Hepatocyte (in vitro differentiated cells): ENCODE results near the gene CEP131. TPM values are rescaled to one million over a fixed set of nuclear protein-coding genes. Genes with fewer than 3 reads are reported as not detected.

ENCODE experiments used
- DNase-seq: peaks from one replicate; pipeline ENCODE4 v3.0.0-alpha.2; 2016; ENCODE audit warnings: low spot score
- H2AFZ ChIP-seq: fragments of 200-600 bp; sonication (generic); 2 replicates; pipeline ENCODE4 v1.6.0; 2016; ENCODE audit warnings: antibody characterized with exemption, mild to moderate bottlenecking
- H3K27ac ChIP-seq: fragments of 200-600 bp; sonication (generic); 2 replicates; pipeline ENCODE4 v1.5.1; 2016; ENCODE audit warnings: mild to moderate bottlenecking
- H3K27me3 ChIP-seq: fragments of 200-600 bp; sonication (generic); 2 replicates; pipeline ENCODE4 v1.6.1; 2016
- H3K36me3 ChIP-seq: fragments of 200-600 bp; sonication (generic); replicated peaks from 2 replicates; pipeline ENCODE4 v1.5.1; 2016; ENCODE audit warnings: low read depth; ENCODE audit not compliant: insufficient read depth
- H3K4me1 ChIP-seq: fragments of 200-600 bp; sonication (generic); 2 replicates; pipeline ENCODE4 v1.5.1; 2016; ENCODE audit warnings: mild to moderate bottlenecking, moderate library complexity; ENCODE audit not compliant: insufficient read depth
- H3K4me2 ChIP-seq: fragments of 200-600 bp; sonication (generic); 2 replicates; pipeline ENCODE4 v1.6.0; 2016
- H3K4me3 ChIP-seq: fragments of 200-600 bp; sonication (generic); 2 replicates; pipeline ENCODE4 v1.5.1; 2016; ENCODE audit warnings: mild to moderate bottlenecking
- H3K79me2 ChIP-seq: fragments of 200-600 bp; sonication (generic); 2 replicates; pipeline ENCODE4 v1.6.0; 2017; ENCODE audit warnings: mild to moderate bottlenecking
- H3K9me2 ChIP-seq: fragments of 200-600 bp; sonication (generic); replicated peaks from 2 replicates; pipeline ENCODE4 v1.6.0; 2017; ENCODE audit warnings: mild to moderate bottlenecking; ENCODE audit not compliant: insufficient read depth
- H3K9me3 ChIP-seq: fragments of 200-600 bp; sonication (generic); 2 replicates; pipeline ENCODE4 v1.5.1; 2016; ENCODE audit warnings: low read depth, mild to moderate bottlenecking
- H4K20me1 ChIP-seq: fragments of 200-600 bp; sonication (generic); 2 replicates; pipeline ENCODE4 v1.6.0; 2016; ENCODE audit warnings: mild to moderate bottlenecking; ENCODE audit not compliant: insufficient read depth, poor library complexity, severe bottlenecking
- EZH2 ChIP-seq: fragments of 200-600 bp; sonication (generic); IDR thresholded peaks from 2 replicates; pipeline ENCODE4 v1.6.1; 2016; ENCODE audit warnings: antibody characterized with exemption, mild to moderate bottlenecking, borderline replicate concordance
- EZH2phosphoT487 ChIP-seq: fragments of 200-600 bp; sonication (generic); IDR thresholded peaks from one replicate; pipeline ENCODE4 v1.6.1; 2018; ENCODE audit warnings: antibody characterized with exemption, mild to moderate bottlenecking, low read depth, moderate library complexity; ENCODE audit not compliant: unreplicated experiment, severe bottlenecking
- WGBS: methylation state at CpG from one replicate; pipeline ENCODE4 v1.1.6; 2016; ENCODE audit warnings: low lambda C conversion rate; ENCODE audit errors: missing lambda C conversion rate; 5-methylcytosine and 5-hydroxymethylcytosine counted together
- polyA plus RNA-seq: library from polyadenylated mRNA; unstranded; fragments of >200 nt; fragmentation: Nextera tagmentation; extraction: Ambion mirVana; gene quantifications from 2 replicates; pipeline ENCODE4 v1.2.1, GENCODE V29; 2016
- total RNA-seq: library from RNA; depleted of rRNA; stranded (reverse); fragments of >200 nt; gene quantifications from 2 replicates; pipeline ENCODE4 v1.2.3, GENCODE V29; 2014
- TF ChIP-seq, protein P1 (sequence below): fragments of 200-600 bp; sonication (generic); IDR thresholded peaks from 2 replicates; pipeline ENCODE4 v1.5.1; 2016; ENCODE audit warnings: antibody characterized with exemption, mild to moderate bottlenecking; ENCODE audit not compliant: poor library complexity

CEP131 gene
- total and polyA plus RNA-seq, 2 experiments from 2014 or later: 7.3 to 10.1 TPM

DNA sequence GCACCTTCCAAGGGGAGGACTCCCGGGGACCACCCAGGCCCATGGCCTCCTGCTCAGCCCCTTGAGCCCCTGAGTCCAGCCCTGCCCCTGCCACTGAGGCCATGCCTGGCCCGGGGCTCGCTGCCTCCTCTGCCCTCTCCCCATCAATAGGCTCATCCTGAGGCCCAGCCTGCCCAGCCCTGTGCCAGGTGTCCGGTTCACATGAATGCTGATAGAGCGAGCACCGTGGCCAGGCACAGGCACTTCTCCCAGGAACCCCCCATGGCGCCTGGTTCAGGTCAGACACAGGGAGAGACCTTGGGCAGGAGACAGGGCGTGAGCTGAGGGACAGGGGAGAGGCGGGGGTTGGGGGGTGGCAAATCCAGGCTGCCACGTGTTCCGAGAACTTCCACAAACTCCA lies 60.3 kb downstream of the CEP131 start:
- TF ChIP-seq EZH2phosphoT487 (no peak), EZH2 (no peak)
- TF ChIP-seq, protein P1, sequence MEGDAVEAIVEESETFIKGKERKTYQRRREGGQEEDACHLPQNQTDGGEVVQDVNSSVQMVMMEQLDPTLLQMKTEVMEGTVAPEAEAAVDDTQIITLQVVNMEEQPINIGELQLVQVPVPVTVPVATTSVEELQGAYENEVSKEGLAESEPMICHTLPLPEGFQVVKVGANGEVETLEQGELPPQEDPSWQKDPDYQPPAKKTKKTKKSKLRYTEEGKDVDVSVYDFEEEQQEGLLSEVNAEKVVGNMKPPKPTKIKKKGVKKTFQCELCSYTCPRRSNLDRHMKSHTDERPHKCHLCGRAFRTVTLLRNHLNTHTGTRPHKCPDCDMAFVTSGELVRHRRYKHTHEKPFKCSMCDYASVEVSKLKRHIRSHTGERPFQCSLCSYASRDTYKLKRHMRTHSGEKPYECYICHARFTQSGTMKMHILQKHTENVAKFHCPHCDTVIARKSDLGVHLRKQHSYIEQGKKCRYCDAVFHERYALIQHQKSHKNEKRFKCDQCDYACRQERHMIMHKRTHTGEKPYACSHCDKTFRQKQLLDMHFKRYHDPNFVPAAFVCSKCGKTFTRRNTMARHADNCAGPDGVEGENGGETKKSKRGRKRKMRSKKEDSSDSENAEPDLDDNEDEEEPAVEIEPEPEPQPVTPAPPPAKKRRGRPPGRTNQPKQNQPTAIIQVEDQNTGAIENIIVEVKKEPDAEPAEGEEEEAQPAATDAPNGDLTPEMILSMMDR: no peak
- Histone ChIP-seq H3K36me3 (no peaks in the 10 kb centered on the region), H3K4me2 (no peak overlapping the region), H2AFZ (no peak overlapping the region), H3K4me1 (peaks cover 20% of the 10 kb centered on the region), H3K27ac (no peak overlapping the region), H4K20me1 (no peaks in the 10 kb centered on the region), H3K79me2 (peaks cover 2% of the 10 kb centered on the region), H3K4me3 (no peak overlapping the region), H3K27me3 (no peaks in the 10 kb centered on the region), H3K9me2 (no peaks in the 10 kb centered on the region), H3K9me3 (no peaks in the 10 kb centered on the region)
- 90% methylated on average over 11 of the region's 11 CpGs for WGBS
- DNase-seq: no peak

DNA sequence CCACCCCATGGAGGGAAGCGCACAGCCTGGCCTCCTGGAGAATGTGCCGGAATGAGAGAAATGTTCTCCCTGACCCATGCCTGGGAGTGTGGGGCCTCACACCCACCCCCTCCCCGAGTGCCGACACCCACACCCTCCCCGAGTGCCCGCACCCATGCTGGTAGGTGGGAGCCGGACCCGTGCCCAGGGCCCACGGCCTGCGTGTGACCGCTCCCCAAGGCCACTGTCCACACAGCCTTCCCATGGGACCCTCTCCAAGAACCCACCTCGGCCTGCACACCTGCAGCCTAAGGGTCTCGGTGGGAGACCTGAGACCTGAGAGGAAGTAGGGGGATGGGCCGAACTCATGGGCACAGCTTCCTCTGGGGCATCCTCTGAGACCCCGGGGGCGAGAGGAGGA lies 60.8 kb downstream of the CEP131 start:
- H3K27ac ChIP-seq: no peak overlapping the region
- 96% methylated on average over 11 of the region's 16 CpGs for WGBS
- H3K9me3 ChIP-seq: no peaks in the 10 kb centered on the region
- DNase-seq: no peak
- H4K20me1 ChIP-seq: no peaks in the 10 kb centered on the region
- H2AFZ ChIP-seq: no peak overlapping the region
- H3K27me3 ChIP-seq: no peaks in the 10 kb centered on the region
- peaks cover 20% of the 10 kb centered on the region for H3K4me1 ChIP-seq
- H3K9me2 ChIP-seq: no peaks in the 10 kb centered on the region
- no peak overlapping the region for H3K4me3 ChIP-seq
- TF ChIP-seq EZH2phosphoT487: no peak
- H3K79me2 ChIP-seq: peaks cover 2% of the 10 kb centered on the region
- no peak overlapping the region for H3K4me2 ChIP-seq
- H3K36me3 ChIP-seq: no peaks in the 10 kb centered on the region

DNA sequence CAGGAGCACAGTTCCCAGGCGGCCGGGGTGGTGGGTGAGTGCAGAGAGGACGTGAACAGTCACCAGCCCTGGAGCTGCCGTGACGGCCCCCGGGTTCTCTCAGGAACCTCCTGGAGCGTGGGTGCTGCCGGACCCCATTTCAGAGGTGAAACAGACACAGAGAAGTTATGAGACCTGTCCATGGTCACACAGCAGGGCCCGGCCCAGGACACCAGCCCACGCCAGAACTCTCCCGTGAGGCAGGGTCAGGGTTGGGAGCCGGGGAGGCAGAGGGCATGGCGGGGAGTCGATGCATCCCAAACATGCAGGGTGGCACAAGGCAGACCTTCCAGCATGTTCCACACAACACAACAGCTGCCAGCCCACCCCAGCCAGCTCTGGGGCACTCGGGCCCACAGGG lies 61.2 kb downstream of the CEP131 start:
- Histone ChIP-seq H3K79me2 (no peaks in the 10 kb centered on the region), H3K36me3 (no peaks in the 10 kb centered on the region), H3K9me3 (no peaks in the 10 kb centered on the region), H3K4me2 (no peak overlapping the region), H3K4me3 (no peak overlapping the region), H3K9me2 (no peaks in the 10 kb centered on the region), H3K4me1 (peaks cover 16% of the 10 kb centered on the region), H2AFZ (no peak overlapping the region), H4K20me1 (no peaks in the 10 kb centered on the region), H3K27ac (no peak overlapping the region), H3K27me3 (no peaks in the 10 kb centered on the region)
- 92% methylated on average over 15 of the region's 15 CpGs for WGBS
- no peak for DNase-seq
- TF ChIP-seq EZH2 (no peak), EZH2phosphoT487 (no peak)
- TF ChIP-seq, protein P1: no peak

DNA sequence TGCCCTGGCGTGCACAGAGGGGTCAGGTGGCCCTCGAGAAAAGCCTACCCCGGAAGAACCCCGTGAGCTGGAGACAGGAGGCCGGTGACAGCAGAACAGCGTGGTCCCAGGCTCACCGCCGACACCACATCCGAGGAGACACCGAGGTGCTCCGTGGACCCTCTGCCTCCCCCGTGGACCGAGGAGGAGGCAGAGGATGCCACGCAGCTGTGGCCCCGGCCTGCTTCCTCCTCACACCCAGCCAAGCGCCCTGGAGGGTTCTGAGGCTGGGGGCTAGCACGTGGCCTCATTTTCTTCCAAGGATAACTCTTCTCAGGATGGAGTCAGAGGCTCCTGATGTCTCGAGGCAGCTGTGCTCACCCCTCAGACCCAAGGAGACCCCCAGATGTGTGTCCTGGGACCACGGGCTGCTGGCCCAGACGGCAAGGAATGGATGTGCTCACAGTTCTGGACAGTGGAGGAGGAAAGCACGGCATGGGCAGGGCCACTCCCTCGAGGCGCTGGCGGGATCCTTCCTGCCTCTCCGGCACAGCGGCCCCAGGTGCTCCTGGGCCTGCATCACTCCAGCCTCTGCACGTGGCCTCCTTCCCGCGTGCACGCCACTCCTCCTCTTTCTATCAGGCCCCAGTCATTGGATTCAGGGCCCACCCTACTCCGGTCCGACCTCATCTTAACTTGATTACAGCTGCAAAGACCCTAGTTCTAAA lies 61.9 kb downstream of the CEP131 start:
- Histone ChIP-seq H4K20me1 (no peaks in the 10 kb centered on the region), H3K4me3 (no peak overlapping the region), H3K4me1 (peaks cover 15% of the 10 kb centered on the region), H3K27me3 (no peaks in the 10 kb centered on the region), H3K36me3 (no peaks in the 10 kb centered on the region), H3K27ac (no peak overlapping the region), H3K79me2 (no peaks in the 10 kb centered on the region), H3K9me2 (no peaks in the 10 kb centered on the region), H3K9me3 (no peaks in the 10 kb centered on the region), H3K4me2 (no peak overlapping the region), H2AFZ (no peak overlapping the region)
- TF ChIP-seq EZH2phosphoT487: no peak
- TF ChIP-seq EZH2: no peak
- TF ChIP-seq, protein P1: no peak
- 90% methylated on average over 30 of the region's 32 CpGs for WGBS
- DNase-seq: no peak
